Midbrain (tissue), 1 donor: Measurements from ENCODE around the gene C3orf70.

ENCODE experiments used
- DNase-seq: peaks from one replicate; lab custom pipeline; 2025; lab: John Stamatoyannopoulos, UW

Gene C3orf70

DNA sequence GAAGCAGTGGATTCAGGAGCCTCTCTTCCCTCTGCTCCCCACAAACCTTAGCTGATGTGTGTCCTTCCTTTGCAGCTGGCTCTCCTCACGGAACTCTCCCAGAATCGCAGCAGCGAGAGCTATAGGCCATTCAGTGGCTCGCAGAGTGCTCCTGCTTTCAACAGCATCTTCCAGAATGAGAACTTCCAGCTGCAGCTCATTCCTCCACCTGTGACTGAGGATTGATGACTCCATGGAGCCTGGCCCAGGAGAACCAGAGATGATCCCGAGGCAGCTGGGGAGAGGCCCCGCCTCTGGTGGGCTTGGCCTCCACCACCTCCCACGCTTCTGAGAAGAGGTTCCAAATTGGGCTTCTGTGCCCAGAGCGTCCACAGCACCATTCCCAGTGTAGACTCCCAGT, 101.1 kb downstream of the C3orf70 start:
- DNase-seq: no peak

GRCh38 chr3:185049710-185050109, 103.2 kb downstream of the C3orf70 start:
- no peak for DNase-seq

DNA sequence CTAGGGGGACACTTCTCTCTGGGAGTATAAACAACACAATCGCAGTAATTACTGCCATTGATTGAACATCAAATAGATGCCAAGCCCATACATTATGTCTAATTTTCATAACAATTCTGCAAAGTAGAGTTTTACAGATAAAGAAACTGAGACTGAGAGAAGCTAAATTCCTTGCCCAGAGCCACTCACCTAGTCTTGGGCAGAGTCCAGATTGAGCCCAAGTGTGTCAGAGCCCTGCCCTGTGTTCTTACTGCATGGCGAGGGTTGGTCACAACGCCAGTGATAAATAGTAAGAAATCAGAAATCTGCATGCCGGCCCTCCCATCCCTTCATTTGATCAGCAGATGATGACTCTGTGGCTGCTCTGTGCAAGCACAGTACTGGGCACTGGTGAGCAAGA, 106.3 kb downstream of the C3orf70 start:
- DNase-seq: no peak

DNA sequence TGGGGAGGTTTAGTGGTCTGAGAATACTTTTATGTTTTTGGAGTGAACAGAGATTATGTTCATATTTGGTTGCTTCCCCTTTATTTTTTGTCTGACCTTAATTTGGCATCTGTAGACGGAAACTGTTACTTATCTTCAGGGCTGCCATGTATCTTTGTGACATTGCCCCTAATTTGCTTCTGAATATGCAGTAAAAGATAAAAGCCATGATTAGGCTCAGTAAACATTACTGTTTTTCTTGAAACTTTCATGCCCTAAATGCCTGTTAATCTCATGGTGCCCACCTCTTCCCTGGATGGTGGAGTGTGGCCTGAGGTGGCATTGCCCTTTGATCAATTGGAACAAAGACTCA, 106.7 kb downstream of the C3orf70 start:
- no peak for DNase-seq

DNA sequence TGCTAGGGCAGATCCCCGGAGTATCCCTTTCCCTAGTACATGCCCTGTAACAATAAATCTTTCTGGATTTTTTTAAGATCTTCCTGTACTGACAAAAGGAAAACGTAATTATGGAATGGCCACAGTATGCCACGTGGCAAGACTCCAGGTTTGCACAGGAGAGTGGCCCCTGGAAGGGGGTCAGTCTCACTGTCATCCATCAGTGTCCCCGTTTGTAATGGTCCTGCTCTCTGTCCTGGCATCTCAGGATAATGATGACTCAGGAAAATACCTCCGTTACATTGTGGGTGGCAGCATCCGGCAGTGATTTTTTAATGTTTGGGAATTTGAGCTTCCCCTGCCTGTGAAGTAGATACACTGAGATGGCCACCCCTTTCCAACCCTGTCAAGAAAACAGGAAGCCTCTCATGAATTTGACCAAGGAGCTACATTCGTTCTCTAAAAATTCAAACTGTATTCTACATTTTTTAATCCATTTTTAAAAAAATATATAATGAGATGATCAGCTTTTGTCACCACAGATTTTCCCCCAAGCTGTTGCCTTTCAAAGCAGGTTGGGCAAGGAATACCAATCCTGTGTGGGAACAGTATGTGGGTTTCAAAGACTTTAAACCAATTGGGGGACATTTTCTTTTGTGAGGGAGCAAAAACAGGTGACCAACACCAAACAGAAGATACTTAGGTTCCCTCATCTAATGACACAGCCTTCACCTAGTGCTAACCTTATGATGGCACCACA, 110.4 kb downstream of the C3orf70 start:
- DNase-seq: no peak

DNA sequence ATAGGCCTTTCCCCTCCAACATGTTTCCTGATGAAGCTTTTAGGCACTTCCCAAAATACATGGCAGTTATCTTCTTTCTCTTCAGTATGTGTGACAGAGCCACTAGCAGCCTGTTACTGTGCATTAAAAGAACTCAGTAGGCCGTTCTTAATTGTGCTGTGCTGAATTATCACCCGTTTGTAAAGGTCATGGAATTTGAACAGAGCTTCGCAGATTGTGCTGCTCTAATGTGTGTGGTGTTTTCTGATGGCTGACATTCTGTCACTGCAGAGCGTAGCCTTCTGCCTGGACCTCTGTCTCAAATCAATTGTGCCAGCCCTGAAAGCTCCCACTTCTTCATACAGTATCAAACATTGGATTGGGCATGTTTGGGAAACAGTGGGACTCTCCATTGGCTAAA, 111.3 kb downstream of the C3orf70 start:
- no peak for DNase-seq

GRCh38 chr3:185040425-185040824, 112.4 kb downstream of the C3orf70 start:
- DNase-seq: no peak

GRCh38 chr3:185037801-185038200, 115.1 kb downstream of the C3orf70 start:
- DNase-seq: no peak

DNA sequence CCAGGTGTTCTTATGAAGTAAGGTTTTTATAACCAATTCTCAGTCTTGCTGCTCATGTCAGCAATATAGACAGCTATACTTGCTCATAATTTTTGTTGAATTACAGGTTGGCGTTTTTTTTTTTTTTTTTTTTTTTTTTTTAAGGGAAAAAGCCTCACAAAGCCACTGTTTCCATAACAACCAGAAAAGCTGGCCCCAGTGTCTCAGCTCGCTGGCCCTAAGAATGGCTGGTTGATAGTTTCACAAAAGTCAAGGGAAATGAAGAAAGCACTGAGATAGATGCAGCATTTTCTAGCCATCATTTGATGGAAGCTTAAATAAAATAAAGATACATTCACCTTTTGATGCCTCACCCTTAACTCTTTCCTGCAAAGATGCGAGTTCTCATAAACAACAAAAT, 121.9 kb downstream of the C3orf70 start:
- no peak for DNase-seq

DNA sequence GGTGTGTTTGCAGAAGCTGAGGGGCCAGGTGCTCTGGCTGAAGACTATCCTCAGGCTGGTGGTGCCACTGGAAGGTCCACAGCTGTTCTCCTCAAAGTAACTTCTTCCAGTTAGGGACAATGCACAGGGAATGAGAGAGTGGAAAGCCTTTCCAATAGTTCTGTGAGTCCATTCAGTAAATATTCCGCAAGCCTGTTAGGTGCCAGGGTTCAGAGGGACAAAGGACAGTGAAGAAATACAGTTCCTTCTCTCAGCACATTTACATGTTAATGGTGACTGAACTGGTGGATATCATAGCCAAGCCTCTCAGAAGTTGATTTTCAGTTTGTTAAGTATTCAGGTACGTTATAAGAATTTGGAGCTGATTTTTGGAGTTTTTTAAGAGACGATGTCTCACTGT, 122.5 kb downstream of the C3orf70 start:
- no peak for DNase-seq

GRCh38 chr3:185029086-185029485, 123.8 kb downstream of the C3orf70 start:
- no peak for DNase-seq

DNA sequence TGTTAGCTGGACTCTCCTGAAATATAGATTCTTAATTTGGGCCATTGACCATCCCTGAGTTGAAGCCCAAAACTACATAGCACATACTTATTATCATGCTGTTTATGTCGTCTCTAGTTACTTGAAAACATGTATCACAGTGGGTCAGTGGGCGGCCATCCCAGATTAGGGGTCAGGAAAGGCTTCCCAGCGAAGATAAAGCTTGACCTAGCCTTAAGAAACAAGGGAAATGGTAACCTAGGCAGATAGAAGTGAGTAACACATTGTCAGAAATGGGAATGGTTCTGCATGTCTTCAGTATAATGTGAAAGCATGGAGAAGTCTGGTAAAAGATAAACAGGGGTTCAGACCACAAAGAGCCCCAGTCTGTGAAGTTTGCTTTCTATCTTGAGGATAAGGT, 124.7 kb downstream of the C3orf70 start:
- DNase-seq: no peak
